ENCODE measurements around the gene CSF1. TPM values are rescaled to one million over a fixed set of nuclear protein-coding genes. Genes with fewer than 3 reads are reported as not detected.
A peak's percentile ranks its signal among the peaks of the same experiment; 100 is the strongest.

The CSF1 gene
- total and polyA plus RNA-seq, 2 of the 13 experiments (the other 11 are each of a cell fraction or from before 2014, with no cell fraction given) = 4.6 to 13.3 TPM

- Histone ChIP-seq H4K20me1 (ENCODE audit: insufficient read depth, low read length) (no peaks in the 10 kb centered on the region), H3K9me3 (ENCODE audit: low read length) (no peaks in the 10 kb centered on the region), H3K4me2 (ENCODE audit: low read depth, low read length) (peak overlapping the region; percentile 64; the same call in 1 of the 2 replicates), H2AFZ (ENCODE audit: low read length) (no peak overlapping the region), H3K4me1 (ENCODE audit: insufficient read depth, low read length) (peaks cover 100% of the 10 kb centered on the region), H3K4me3 (replicated peaks in 1 of 3; ENCODE audit: insufficient read depth in 1 of 3, low read depth in 2 of 3, low read length in 3 of 3) (no peak overlapping the region), H3K27ac (ENCODE audit: extremely low read length, insufficient read depth, low read length) (no peak overlapping the region), H3K79me2 (ENCODE audit: insufficient read depth, low read length) (no peaks in the 10 kb centered on the region), H3K27me3 (ENCODE audit: control insufficient read depth in 1 of 2, insufficient read depth in 2 of 2, low read length in 2 of 2) (no peaks in the 10 kb centered on the region; a peak in 1 of 5 replicates), H3K36me3 (replicated peaks in 1 of 2; ENCODE audit: control insufficient read depth in 1 of 2, insufficient read depth in 2 of 2, low read length in 2 of 2) (no peaks in the 10 kb centered on the region), H3K9ac (ENCODE audit: insufficient read depth, low read depth, low read length) (no peak overlapping the region)
- intact Hi-C loops (cut with micrococcal nuclease; ENCODE audit: unreplicated experiment) = no loop called here
- ChIA-PET POLR2A (interaction anchor here (1.0 to 1.1 kb wide), 2 partner anchors 62 to 105 kb away, joined by 3 read pairs; no protein-coding TSS in a partner anchor), CTCF (ENCODE audit: low intra/inter-chr PET ratio, low total read pairs) (no interaction called here)
- whole genome bisulfite sequencing (ENCODE audit: low lambda C conversion rate) = 63% methylated on average over 7 of the region's 7 CpGs
- in situ Hi-C loops (cut with HindIII; ENCODE audit: extremely low pct_ligation_motif_present, low pct_unique_long_range_greater_than_20kb) = loop anchor here (5.0 kb wide), 1 partner anchor 80 kb away; no protein-coding TSS in a partner anchor
- no peak for FAIRE-seq
- BruUV-seq (replicated peaks) = no TSS peak
- ATAC-seq = no peak
- DNase-seq (ENCODE audit: low spot score) = no peak
- no peak for TF ChIP-seq TMF1 (CRISPR knock-in tag; IDR thresholded peaks at IDR 0.05; ENCODE audit: low read depth)
- no peak for TF ChIP-seq LBX2 (CRISPR knock-in tag; IDR thresholded peaks at IDR 0.05; ENCODE audit: borderline replicate concordance)
- no peak for TF ChIP-seq ZBTB21 (CRISPR knock-in tag; IDR thresholded peaks at IDR 0.05)
- TF ChIP-seq KIAA2018 (CRISPR knock-in tag; IDR thresholded peaks at IDR 0.05; ENCODE audit: borderline replicate concordance) = no peak
- no peak for TF ChIP-seq ZNF749 (CRISPR knock-in tag; IDR thresholded peaks at IDR 0.05; ENCODE audit: borderline replicate concordance)
- TF ChIP-seq RFX1 (IDR thresholded peaks at IDR 0.05) = no peak
- no peak for TF ChIP-seq ZFP90 (CRISPR knock-in tag; IDR thresholded peaks at IDR 0.05; ENCODE audit: borderline replicate concordance)
- no peak for TF ChIP-seq MATR3 (CRISPR knock-in tag; IDR thresholded peaks at IDR 0.05)
- no peak for TF ChIP-seq HOXA3 (CRISPR knock-in tag; IDR thresholded peaks at IDR 0.05)
- no peak for TF ChIP-seq ZBTB49 (CRISPR knock-in tag; IDR thresholded peaks at IDR 0.05; ENCODE audit: borderline replicate concordance)
Observed at GRCh38 chr1:109897259-109897955, 13.2 kb upstream of the CSF1 start.

Data from HepG2 (cell line).